NCI-H1436 treated with DMSO at 0.1 percent for 48 hours (cell line): ENCODE results near the gene FLT3.
"Not testable (repeated sequence)": the region's sequence is repeated elsewhere in the genome, so short reads cannot be mapped to it uniquely, and the experiment has no call there.

Source experiments
- DNase-seq: peaks from one replicate; lab custom pipeline; 2025; lab: John Stamatoyannopoulos, UW

Gene FLT3

DNA sequence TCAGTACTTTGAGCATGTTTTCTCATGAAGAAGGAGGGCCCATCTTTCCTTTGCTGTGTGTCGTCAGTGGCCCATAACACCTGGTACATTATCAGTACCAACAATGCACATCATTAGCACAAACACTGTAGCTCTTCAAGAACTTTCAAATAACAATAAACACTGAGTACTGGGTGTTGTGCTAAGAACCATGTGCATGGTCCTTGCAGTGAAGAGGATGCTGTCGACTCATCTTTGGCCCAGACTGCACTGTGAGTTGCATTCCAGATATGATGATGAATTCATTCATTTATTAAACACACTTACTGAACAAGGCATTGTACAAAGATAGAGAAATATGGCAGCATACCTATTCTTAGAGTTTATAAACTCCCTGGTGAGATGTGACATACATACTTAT lies 55.8 kb downstream of the FLT3 start:
- DNase-seq: no peak

DNA sequence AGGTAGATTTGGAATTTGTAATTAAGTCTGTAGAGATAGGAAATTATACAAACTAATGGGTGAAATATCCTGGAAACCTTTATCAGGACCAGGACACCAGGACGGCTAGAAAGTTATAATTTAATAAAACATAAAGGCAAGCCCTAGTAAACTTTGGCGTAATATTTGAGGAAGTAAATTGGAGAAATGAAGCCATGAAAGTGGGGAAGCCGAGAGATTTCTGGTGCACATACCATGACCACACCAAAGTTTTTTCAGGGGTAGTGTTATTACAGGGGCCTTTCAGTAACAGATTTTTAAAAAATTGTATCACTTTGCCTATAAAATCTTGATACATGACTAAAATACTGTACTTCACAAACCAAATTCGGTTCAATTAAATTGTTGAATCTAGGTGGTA lies 57.2 kb downstream of the FLT3 start:
- no peak for DNase-seq

DNA sequence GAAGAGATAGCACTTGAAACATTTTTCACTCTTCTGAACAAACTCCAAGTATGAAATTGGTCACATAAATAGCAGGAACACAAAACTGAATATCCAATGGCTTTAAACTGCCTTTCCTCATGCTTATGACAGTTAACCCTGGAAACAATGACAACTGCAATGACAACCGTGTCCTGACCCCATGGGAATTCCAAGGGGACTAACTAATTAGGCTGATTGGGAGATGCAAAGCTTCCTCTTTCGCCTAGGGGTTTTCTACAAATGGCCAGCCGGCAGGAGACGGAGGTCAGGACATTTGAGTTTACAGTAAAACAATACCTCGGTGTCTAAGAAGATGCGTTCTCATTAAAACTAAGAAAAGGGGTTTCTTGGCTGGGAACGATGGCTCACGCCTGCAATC lies 58.9 kb downstream of the FLT3 start:
- DNase-seq: no peak

DNA sequence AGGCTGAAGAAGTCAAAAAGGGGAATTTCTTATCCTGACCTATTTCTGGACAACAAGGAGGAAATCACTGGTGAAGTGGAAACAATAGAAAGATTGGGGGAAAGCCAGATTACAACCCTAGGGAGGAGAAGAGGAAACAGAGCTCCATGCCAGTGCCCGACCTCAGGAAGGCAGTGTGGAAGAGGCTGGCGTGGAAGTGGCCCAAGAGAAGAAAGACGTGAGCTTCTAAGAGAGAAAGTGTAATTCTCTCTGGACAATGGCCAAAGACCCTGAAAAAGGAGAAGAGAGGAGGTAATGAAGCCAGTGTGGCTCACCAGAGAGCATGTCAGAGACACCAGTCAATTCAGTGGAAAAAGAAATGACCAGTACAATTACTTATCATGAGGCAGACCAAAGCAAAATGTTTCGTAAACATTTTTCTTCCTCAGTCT lies 59.3 kb downstream of the FLT3 start:
- no peak for DNase-seq

DNA sequence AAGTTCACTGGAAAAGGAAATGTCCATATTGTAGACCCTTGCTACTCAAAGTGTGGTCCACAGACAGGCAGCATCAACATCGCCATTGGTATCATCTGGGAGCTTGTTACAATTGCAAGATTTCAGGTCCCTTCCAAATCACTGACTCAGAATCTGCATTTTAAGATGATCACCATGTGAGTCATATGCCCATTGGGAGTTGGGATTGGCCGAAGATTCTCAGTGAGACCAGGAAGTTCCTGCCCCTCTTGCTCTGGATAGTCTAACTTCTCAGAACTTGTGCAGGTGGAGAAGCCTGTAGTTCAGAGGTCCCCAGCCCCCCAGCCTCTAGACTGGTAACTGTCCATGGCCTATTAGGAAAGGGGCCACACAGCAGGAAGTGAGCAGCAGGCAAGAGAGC lies 63.0 kb downstream of the FLT3 start:
- no peak for DNase-seq

DNA sequence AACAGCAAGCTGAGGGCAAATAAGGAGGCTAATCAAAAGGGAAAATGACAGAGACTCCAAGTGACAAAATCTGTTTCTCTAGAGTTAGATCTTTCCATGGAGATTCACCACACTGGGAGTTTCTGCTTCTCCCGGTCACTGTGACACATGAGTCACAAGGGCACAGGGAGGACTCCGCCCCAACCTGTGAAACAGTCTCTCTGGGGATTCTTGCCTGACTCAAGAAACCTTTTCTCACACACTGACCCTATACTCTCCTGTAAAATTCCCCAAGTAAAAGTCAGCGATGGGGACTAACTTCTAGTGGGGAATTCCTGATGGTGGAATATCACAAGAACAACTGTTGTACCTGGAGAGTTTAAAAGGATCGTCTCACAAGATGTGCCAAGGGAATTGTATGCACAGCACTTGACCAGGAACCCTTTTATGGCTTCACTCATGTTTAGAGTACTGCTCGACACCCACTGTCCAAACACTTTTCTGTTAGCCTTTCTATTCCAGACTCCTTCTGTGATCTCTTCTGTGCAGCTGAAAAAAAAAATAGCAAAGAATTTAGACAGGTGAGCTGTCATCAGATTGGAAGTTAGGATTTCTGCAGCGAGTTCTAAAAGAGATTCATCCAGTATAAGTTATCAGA lies 65.1 kb downstream of the FLT3 start:
- no peak for DNase-seq

DNA sequence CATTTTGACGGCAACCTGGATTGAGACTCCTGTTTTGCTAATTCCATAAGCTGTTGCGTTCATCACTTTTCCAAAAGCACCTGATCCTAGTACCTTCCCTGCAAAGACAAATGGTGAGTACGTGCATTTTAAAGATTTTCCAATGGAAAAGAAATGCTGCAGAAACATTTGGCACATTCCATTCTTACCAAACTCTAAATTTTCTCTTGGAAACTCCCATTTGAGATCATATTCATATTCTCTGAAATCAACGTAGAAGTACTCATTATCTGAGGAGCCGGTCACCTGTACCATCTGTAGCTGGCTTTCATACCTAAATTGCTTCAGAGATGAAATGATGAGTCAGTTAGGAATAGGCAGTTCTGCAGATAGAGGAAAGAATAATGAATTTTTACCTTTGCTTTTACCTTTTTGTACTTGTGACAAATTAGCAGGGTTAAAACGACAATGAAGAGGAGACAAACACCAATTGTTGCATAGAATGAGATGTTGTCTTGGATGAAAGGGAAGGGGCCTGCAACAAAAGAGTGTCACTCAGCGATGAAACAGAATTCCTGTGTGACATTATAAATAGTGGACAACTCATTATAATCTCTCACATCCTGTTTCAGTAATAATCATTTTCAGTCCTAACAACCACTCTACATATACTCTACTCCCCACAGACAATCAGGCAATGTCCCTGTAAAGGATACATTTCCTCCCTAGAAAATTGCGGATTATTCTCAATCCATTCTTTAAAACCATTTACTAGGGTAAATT lies 66.3 kb downstream of the FLT3 start:
- DNase-seq: no peak

DNA sequence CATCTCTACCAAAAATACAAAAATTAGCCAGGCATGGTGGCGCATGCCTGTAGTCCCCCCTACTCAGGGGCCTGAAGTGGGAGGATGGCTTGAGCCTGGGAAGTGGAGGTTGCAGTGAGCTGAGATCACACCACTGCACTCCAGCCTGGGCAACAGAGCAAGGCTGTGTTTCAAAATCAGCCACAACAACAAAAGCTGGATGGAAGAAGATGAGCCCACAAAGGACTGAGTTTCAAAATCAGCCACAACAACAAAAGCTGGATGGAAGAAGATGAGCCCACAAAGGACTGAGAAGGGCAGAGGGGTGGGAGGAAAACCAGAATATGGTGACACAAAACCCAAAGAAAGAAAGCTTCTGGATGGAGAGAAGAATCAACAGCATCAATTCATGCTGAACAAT lies 67.9 kb downstream of the FLT3 start:
- DNase-seq: not testable (repeated sequence)

DNA sequence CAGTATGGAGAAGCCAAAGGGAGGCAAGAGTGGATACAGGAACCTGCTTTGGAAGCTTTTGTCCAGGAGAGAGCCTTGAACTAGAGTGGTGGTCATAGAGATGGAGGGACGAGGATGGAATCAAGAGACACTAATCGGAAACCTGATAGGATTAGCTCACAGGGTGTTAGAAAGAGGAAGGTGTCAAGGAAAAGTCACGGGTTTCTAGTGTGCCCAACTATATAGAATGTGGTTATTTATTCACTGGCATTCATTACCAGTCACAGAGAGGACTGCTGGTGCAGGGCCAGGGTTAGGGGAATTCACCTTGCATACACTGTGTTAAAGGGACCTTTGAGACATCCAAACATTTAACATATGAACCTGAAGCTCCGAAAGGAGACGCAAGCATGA lies 68.5 kb downstream of the FLT3 start:
- no peak for DNase-seq

DNA sequence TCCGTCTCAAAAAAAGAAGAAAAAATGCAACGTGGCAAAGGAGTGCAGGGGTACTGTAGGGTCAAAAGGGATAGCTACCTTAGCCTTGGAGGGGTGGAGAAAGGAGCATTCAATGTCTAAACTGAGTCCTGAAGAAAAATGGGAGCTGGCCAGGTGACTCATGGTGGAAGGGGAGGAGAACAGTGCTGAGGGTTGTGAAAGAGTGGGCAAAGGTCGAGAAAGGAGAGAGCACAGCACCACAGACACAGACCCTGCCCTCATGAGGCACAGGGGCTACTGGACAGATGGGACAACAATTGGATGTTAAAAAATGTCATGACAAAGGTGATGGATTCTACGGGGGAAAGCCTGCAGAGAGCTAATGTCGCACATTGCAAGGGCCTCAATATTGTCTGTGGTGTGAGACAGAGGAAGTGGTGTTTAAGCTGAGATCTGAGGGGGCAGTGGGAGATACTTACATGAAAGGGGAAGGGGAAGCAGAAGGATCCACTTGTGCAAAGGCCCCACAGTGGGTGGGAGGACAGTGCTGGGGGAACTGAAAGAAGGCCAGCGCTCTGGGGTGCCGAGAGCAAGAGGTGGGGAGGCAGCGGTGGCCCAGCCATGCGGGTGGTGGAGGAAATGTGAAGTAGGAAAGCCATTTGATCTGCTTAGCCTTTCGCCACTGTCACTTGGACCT lies 69.0 kb downstream of the FLT3 start:
- no peak for DNase-seq

DNA sequence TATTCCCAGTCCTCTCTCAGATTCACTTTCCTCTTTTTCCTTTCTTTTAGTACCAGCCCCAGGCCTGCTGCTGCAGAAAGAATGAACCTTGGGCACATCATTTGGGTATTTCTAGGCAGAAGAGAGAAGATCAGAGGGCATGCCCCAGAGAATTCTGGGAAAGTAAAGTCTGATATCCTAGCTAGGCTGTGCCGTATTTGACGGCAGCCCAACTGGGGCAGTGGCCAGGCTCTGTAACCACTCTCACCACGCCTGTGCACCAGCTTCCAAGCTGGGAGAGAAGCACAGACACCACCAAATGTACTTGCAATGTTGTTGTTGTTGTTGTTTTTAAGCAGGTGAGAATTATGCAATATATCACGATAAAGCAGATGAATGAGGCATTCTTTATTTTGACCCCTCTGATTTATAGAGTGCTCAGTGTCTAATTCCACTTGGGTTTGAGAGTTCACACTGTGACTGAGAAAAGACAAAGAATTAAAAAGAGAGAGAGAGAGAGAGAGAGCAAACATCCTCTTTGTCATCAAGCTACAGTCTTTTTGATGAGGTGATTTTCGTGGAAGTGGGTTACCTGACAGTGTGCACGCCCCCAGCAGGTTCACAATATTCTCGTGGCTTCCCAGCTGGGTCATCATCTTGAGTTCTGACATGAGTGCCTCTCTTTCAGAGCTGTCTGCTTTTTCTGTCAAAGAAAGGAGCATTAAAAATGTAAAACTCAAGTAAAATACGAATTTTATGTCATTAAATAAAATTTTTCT lies 72.6 kb downstream of the FLT3 start:
- DNase-seq: no peak

DNA sequence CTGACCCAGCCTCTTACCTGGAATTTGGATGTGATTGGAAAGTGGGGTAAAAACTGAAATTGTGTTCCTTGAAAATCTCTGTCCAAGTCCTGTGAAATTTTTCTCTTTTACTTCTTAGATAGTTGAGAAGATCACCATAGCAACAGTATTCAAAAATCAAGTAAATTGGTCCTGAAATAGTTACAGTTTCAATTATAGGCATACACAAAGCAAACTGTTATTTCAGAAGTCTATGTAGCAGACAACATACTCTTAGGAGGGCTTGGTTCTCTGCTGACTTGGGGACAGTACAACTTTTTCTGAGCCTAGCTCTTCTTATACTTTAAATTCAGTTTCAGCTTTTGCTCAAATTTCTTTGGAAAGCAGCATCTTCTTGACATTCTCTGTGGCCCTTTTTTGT lies 73.3 kb downstream of the FLT3 start:
- no peak for DNase-seq

DNA sequence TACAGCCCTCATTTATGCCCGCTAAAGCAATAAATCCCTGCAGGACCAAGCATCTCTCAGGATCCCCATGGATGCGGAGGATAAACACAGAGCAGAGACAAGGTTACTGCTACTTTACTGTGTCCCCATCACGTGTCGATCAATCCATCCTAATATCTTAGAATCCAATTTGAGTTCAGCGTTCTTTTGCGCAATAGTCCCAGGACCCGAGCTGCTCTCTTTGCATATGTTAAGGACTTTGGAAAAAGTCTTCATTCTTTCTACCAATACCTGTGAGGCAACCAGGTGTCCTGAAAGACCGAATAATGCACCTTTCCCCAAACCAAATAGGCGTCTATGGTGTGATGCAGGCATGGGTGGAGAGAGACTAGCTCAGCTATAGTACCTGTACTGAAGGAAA lies 73.9 kb downstream of the FLT3 start:
- DNase-seq: no peak

DNA sequence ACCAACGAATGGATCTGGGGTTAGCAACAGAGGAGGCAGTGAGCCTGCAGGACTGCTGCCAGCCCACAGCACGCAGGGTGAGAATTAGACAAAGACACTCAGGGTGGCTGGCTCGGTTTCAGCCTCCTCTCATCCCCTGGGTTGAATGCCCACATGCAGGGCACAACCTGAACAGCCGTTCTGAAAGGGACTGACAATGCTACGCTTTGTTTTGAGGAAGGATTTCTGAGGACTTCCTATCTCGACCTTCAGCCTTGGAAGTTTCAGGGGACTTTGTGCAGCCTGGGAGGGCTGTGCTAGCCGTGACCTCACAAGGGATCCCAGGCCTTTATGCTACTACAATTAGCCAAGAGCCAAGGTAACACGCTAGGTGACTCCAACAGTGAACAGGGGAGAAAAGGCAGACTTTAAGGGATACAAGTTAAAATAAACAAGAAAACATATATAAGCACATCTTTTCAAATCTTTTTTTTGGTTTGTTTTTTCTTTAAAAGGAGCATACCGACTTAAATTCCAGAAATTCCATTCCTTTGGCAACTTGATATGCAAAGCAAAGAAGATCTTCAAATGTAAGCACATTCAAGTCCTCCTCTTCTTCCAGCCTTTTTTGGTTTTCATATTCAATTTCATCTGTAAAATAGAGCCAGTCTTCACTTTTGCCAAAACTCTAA lies 77.4 kb downstream of the FLT3 start:
- no peak for DNase-seq

DNA sequence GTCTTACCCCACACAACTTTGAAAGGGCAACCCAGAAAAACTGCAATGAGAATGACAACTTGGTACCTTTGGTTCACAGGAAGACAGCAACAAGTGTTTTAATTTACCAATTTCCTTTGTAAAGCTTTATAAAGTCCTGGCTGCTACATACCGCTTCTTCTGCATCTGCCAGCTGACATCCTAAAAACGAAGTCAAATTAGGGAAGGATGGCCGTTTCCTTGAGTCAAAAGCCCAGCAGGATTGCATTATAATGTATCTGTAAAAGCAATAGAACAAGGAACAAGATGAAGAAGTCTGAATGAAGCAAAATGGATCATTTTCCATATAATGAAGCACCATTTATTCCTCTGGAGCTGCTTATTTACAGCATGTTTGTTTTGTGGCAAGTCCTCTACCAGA lies 86.1 kb downstream of the FLT3 start:
- no peak for DNase-seq

DNA sequence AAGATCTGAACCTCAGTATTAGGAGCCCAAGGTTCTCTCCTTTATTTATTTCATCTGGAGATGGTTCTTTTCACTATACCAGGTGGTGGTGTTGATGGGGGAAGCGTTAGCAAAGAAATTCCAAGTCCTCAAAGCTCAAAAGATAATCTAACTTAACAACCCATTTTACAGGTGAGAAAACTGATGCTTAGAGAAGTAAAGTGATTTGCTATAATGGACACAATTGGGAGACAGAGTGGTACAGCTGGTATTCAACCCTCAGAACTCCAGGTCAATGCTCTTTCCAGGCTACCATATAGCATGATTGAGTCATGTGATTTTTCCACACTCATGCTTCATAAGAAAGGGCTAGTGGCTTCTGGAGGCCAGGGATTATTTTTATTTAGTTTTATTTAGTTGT lies 86.9 kb downstream of the FLT3 start:
- DNase-seq: no peak

DNA sequence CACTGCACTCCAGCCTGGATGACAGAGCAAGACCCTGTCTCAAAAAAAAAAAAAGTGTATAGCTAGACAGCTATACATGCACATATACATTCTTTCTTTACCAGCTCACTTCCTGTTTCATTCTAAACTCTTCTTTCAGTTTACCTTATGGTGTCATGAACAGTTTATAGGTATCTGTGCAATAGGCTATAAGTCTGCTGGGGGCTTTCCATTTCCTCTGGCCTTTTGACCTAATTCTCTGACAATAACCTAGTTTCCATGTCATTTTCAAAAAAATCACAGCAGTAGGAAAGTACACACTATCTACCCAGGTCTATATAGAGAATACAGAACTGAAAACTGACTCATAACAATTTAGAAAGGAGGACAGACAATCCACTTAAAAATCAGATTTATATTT lies 87.5 kb downstream of the FLT3 start:
- DNase-seq: no peak

DNA sequence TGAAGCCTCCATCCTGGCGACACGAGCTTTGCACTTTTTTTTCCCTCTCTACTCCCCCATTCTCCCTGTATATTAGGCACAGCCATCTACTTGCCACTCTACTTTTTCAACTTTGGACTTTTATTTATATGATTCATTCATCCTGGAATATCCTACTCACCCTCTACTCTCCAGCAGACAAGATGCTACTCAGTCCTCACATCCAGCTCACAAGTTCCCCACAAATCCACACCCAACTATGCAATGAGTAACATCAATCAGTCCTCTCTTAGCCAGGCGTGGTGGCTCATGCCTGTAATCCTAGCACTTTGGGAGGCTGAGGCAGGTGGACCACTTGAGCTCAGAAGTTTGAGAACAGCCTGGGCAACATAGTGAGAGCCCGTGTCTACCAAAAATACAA lies 88.0 kb downstream of the FLT3 start:
- DNase-seq: no peak

DNA sequence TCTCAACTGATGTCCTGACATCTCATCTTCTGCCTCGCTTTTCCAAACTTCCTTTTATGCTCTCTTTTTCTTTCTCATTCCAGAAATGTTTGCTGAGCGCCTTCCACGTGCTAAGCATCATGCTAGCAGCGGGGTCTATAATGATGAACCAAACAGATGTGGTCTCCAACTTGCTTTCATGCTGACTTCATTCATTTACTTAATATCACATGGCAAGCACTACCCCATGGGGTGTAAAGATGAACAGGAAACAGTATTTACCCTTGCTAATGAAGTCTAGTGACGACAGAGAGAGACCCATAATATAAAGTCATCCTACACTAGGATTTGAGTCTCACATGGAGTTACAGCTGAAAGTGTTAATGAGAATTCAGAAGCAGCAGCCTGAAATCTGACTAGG lies 90.3 kb downstream of the FLT3 start:
- no peak for DNase-seq

DNA sequence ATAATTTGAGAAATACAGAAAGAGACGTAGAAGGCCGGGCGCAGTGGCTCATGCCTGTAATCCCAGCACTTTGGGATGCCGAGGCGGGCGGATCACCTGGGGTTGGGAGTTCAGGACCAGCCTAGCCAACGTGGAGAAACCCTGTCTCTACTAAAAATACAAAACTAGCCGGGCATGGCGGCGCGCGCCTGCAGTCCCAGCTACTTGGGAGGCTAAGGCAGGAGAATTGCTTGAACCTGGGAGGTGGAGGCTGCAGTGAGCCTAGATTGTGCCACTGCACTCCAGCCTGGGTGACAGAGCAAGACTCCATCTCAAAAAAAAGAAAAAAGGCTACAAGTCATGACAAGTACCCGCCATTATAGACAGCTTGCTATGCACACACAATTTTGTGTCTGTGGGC lies 95.4 kb downstream of the FLT3 start:
- DNase-seq: not testable (repeated sequence)

DNA sequence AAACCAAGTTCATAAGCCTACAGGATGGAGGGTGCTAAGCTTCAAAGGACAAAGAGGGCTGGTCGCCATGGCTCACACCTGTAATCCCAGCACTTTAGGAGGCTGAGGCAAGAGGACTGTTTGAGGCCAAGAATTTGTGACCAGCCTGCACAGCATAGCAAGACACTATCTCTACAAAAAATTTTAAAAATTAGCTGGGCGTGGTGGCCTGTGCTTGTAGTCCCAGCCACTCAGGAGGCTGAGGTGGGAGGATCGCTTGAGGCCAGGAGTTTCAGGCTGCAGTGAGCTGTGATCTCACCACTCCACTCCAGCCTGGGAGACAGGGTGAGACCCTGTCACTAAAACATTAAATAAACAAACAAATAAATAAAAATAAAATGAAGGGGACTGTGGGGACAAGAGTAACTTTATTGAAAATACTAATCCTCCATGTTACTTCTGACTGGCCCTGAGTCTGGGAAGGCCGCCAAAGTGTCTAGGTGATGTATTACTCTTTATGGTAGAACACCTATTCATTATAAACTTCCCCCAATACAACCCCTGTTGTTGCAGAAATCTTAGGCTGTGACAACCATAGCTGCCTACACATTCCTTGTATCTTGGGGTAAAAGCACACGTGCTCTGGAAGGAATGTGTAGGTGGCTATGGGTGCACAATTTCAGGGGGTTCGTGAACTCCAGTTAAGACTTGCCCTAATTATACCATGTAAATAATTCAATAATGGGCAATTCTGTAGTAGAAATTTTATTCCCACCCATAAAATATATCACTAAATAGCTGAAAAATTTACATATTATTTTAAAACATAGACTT lies 97.3 kb downstream of the FLT3 start:
- DNase-seq: no peak
